Measurements from ENCODE around the gene MMAB. TPM values are rescaled to one million over a fixed set of nuclear protein-coding genes. Genes with fewer than 3 reads are reported as not detected.

Gene MMAB
- total and polyA plus RNA-seq, 4 experiments from 2014 or later: 16.0 to 30.2 (median 17.0) TPM

- Mint-ChIP-seq H3K4me1 (peaks cover 17 to 42% (median 26%) of the 10 kb centered on the region in 4 donors), H3K27me3 (no peaks in the 10 kb centered on the region), H3K4me3 (peak overlapping the region in 3 of 8 donors; percentile 35 to 54 (median 40)), H3K36me3 (peaks cover 1 to 5% of the 10 kb centered on the region in 2 donors), H3K27ac (peak overlapping the region in 1 of 7 donors; percentile 86), H3K9me3 (peaks cover 0 to 2% (median 0%) of the 10 kb centered on the region in 8 donors)
- no peak for DNase-seq
- H3K36me3 ChIP-seq (ENCODE audit: insufficient read depth, low read length): no peaks in the 10 kb centered on the region
- no peaks in the 10 kb centered on the region for H3K9me3 ChIP-seq (ENCODE audit: control insufficient read depth in 1 of 2, low read length in 2 of 2)
- intact Hi-C loops (cut with micrococcal nuclease): loop anchor here (1.0 kb wide), 1 partner anchor 283 kb away; the partner anchor contains the start of gene GLTP
- no peaks in the 10 kb centered on the region for H3K27me3 ChIP-seq (ENCODE audit: insufficient read depth, low read length)
- ChIA-PET CTCF (ENCODE audit: partially characterized antibody) (interaction anchor here (0.7 to 5.5 kb wide), 17 partner anchors 8 to 248 kb away, joined by 3 to 63 read pairs (median 3); partner anchors contain the start of genes MMAB and MVK), POLR2A (ENCODE audit: partially characterized antibody) (no interaction called here)
- peaks cover 24% of the 10 kb centered on the region for H3K4me1 ChIP-seq (ENCODE audit: insufficient read depth, low read length)
- no peak overlapping the region for H3K4me3 ChIP-seq (ENCODE audit: low read length in 2 of 2)
- no peak overlapping the region for H3K27ac ChIP-seq (ENCODE audit: low read depth, low read length)
Observed at GRCh38 chr12:109597414-109597794, 24.1 kb upstream of the MMAB start.

- Histone ChIP-seq H3K4me1 (ENCODE audit: insufficient read depth, low read length) (peaks cover 24% of the 10 kb centered on the region), H3K27me3 (ENCODE audit: insufficient read depth, low read length) (no peaks in the 10 kb centered on the region), H3K9me3 (ENCODE audit: control insufficient read depth in 1 of 2, low read length in 2 of 2) (no peaks in the 10 kb centered on the region), H3K4me3 (ENCODE audit: low read length in 2 of 2) (no peak overlapping the region), H3K27ac (ENCODE audit: low read depth, low read length) (no peak overlapping the region), H3K36me3 (ENCODE audit: insufficient read depth, low read length) (no peaks in the 10 kb centered on the region)
- no peak for DNase-seq
- Mint-ChIP-seq H3K4me1 (peaks cover 17 to 42% (median 26%) of the 10 kb centered on the region in 4 donors), H3K27me3 (no peaks in the 10 kb centered on the region), H3K9me3 (peaks cover 0 to 2% (median 0%) of the 10 kb centered on the region in 8 donors), H3K4me3 (peak overlapping the region in 1 of 8 donors; percentile 31), H3K27ac (no peak overlapping the region), H3K36me3 (peaks cover 4 to 7% of the 10 kb centered on the region in 2 donors)
- intact Hi-C loops (cut with micrococcal nuclease): loop anchor here (1.0 kb wide), 1 partner anchor 284 kb away; the partner anchor contains the start of gene GLTP
- ChIA-PET POLR2A (ENCODE audit: partially characterized antibody) (no interaction called here), CTCF (ENCODE audit: partially characterized antibody) (interaction anchor here (0.8 to 5.5 kb wide), 9 partner anchors 7 to 249 kb away, joined by 3 to 63 read pairs (median 6); partner anchors contain the start of genes MMAB and MVK)
Observed at GRCh38 chr12:109596418-109597244, 23.3 kb upstream of the MMAB start.

- Histone ChIP-seq H3K27me3 (ENCODE audit: insufficient read depth, low read length) (no peaks in the 10 kb centered on the region), H3K4me1 (ENCODE audit: insufficient read depth, low read length) (peaks cover 24% of the 10 kb centered on the region), H3K36me3 (ENCODE audit: insufficient read depth, low read length) (no peaks in the 10 kb centered on the region), H3K9me3 (ENCODE audit: control insufficient read depth in 1 of 2, low read length in 2 of 2) (no peaks in the 10 kb centered on the region), H3K4me3 (ENCODE audit: low read length in 2 of 2) (no peak overlapping the region), H3K27ac (ENCODE audit: low read depth, low read length) (no peak overlapping the region)
- Mint-ChIP-seq H3K4me3 (peak overlapping the region in 5 of 8 donors; percentile 13 to 67 (median 40)), H3K9me3 (peaks cover 0 to 2% (median 0%) of the 10 kb centered on the region in 8 donors), H3K36me3 (peaks cover 5 to 7% of the 10 kb centered on the region in 2 donors), H3K4me1 (peaks cover 17 to 42% (median 26%) of the 10 kb centered on the region in 4 donors), H3K27me3 (no peaks in the 10 kb centered on the region), H3K27ac (peak overlapping the region in 6 of 7 donors; percentile 22 to 87 (median 60))
- intact Hi-C loops (cut with micrococcal nuclease): no loop called here
- ChIA-PET POLR2A (ENCODE audit: partially characterized antibody) (no interaction called here), CTCF (ENCODE audit: partially characterized antibody) (interaction anchor here (1.4 to 5.5 kb wide), 6 partner anchors 10 to 250 kb away, joined by 3 to 45 read pairs (median 6); no protein-coding TSS in a partner anchor)
- DNase-seq: peak in 4 of 5 donors; percentile 7 to 51 (median 36)
Observed at GRCh38 chr12:109595321-109595902, 22.1 kb upstream of the MMAB start.

GRCh38 chr12:109594556-109595317 is 21.4 kb upstream of the MMAB start:
- CTCF ChIA-PET (ENCODE audit: partially characterized antibody): interaction anchor here (1.3 to 5.5 kb wide), 4 partner anchors 9 to 251 kb away, joined by 4 to 45 read pairs (median 6); partner anchors contain the start of gene MMAB
- intact Hi-C loops (cut with micrococcal nuclease): no loop called here

DNA sequence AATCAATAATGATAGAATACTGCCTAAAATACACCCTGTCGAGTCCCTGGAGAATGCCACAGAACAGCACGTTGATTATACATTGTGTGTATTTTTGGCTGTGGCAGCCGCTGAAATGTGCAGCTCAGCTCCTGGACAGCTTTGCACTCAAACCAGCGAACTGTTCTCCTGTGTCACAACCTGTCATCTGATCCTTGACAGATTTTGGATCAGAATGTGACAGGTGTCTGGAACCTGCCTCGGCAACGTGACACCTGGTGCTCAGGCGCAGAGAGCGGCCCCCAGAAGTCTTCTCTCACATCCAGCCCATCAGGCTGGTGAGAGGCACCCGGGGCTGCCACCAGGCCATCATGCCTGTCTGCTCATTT is 19.6 kb upstream of the MMAB start:
- Histone ChIP-seq H3K36me3 (ENCODE audit: insufficient read depth, low read length) (no peaks in the 10 kb centered on the region), H3K9me3 (ENCODE audit: control insufficient read depth in 1 of 2, low read length in 2 of 2) (no peaks in the 10 kb centered on the region), H3K27me3 (ENCODE audit: insufficient read depth, low read length) (no peaks in the 10 kb centered on the region), H3K4me3 (ENCODE audit: low read length in 2 of 2) (no peak overlapping the region), H3K4me1 (ENCODE audit: insufficient read depth, low read length) (peaks cover 22% of the 10 kb centered on the region), H3K27ac (ENCODE audit: low read depth, low read length) (no peak overlapping the region)
- CTCF ChIA-PET (ENCODE audit: partially characterized antibody): no interaction called here
- peaks cover 15 to 38% (median 24%) of the 10 kb centered on the region in 4 donors for H3K4me1 Mint-ChIP-seq
- DNase-seq: no peak
- no peak overlapping the region for H3K4me3 Mint-ChIP-seq
- intact Hi-C loops (cut with micrococcal nuclease): no loop called here
- H3K27ac Mint-ChIP-seq: no peak overlapping the region
- no peaks in the 10 kb centered on the region for H3K27me3 Mint-ChIP-seq
- peaks cover 0 to under 1% (median 0%) of the 10 kb centered on the region in 8 donors for H3K9me3 Mint-ChIP-seq
- POLR2A ChIA-PET (ENCODE audit: partially characterized antibody): no interaction called here
- H3K36me3 Mint-ChIP-seq: peaks cover 16 to 18% of the 10 kb centered on the region in 2 donors

More at GRCh38 chr12:109594556-109595317, 21.4 kb upstream of the MMAB start:
- Histone ChIP-seq H3K27me3 (ENCODE audit: insufficient read depth, low read length) (no peaks in the 10 kb centered on the region), H3K27ac (ENCODE audit: low read depth, low read length) (no peak overlapping the region), H3K9me3 (ENCODE audit: control insufficient read depth in 1 of 2, low read length in 2 of 2) (no peaks in the 10 kb centered on the region), H3K4me3 (ENCODE audit: low read length in 2 of 2) (no peak overlapping the region), H3K4me1 (ENCODE audit: insufficient read depth, low read length) (peaks cover 24% of the 10 kb centered on the region), H3K36me3 (ENCODE audit: insufficient read depth, low read length) (no peaks in the 10 kb centered on the region)
- POLR2A ChIA-PET (ENCODE audit: partially characterized antibody): no interaction called here
- DNase-seq: no peak
- peak overlapping the region in 4 of 8 donors; percentile 6 to 56 (median 22) for H3K4me3 Mint-ChIP-seq
- no peaks in the 10 kb centered on the region for H3K27me3 Mint-ChIP-seq
- H3K9me3 Mint-ChIP-seq: peaks cover 0 to 2% (median 0%) of the 10 kb centered on the region in 8 donors
- H3K27ac Mint-ChIP-seq: peak overlapping the region in 5 of 7 donors; percentile 36 to 87 (median 60)
- peaks cover 7% of the 10 kb centered on the region in 2 donors for H3K36me3 Mint-ChIP-seq
- peaks cover 17 to 42% (median 26%) of the 10 kb centered on the region in 4 donors for H3K4me1 Mint-ChIP-seq

DNA sequence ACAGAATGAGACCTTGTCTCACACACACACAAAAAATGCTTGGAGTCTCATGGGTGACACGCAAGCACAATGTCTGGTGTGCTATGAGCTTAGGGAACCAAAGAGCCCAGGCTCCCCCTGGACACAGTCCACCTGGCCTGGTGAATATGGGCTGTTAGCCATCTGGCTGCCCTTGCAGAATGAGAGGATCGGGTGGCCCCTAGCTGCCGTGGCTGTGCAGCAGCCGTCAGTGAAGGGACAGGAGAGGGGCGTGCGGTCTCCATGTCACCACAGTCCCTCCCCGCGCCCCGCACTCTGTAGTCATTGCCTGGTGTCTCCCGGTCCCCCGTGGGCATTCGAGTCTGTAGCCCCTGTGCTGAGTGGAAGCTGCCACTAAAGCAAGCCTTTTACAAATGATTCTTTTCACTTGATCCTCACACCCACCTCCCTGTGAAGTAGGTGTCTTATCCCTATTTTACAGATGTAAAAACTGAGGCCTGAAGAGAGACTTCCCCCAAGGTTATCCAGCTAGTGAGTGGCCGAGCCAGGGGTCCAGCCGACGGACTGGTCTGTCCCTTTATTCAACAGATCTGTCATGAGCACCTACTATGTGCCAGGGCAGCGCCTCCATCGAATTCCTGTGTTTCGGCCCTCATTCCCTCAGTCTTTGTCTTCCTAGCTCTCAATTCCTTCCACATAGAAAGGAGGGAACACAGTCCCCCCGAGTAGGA is 19.0 kb upstream of the MMAB start:
- Mint-ChIP-seq H3K9me3 (no peaks in the 10 kb centered on the region), H3K27me3 (no peaks in the 10 kb centered on the region), H3K4me3 (no peak overlapping the region), H3K36me3 (peaks cover 19 to 24% of the 10 kb centered on the region in 2 donors), H3K4me1 (peaks cover 11 to 33% (median 20%) of the 10 kb centered on the region in 4 donors), H3K27ac (no peak overlapping the region)
- Histone ChIP-seq H3K4me3 (ENCODE audit: low read length in 2 of 2) (no peak overlapping the region), H3K9me3 (ENCODE audit: control insufficient read depth in 1 of 2, low read length in 2 of 2) (no peaks in the 10 kb centered on the region), H3K4me1 (ENCODE audit: insufficient read depth, low read length) (peaks cover 18% of the 10 kb centered on the region), H3K27ac (ENCODE audit: low read depth, low read length) (no peak overlapping the region), H3K27me3 (ENCODE audit: insufficient read depth, low read length) (no peaks in the 10 kb centered on the region), H3K36me3 (ENCODE audit: insufficient read depth, low read length) (peaks cover 1% of the 10 kb centered on the region)
- POLR2A ChIA-PET (ENCODE audit: partially characterized antibody): no interaction called here
- CTCF ChIA-PET (ENCODE audit: partially characterized antibody): no interaction called here
- intact Hi-C loops (cut with micrococcal nuclease): no loop called here
- no peak for DNase-seq
